Measurements from ENCODE around the gene FXYD6.
"Not testable (repeated sequence)": the region's sequence is repeated elsewhere in the genome, so short reads cannot be mapped to it uniquely, and the experiment has no call there.

The FXYD6 gene

GRCh38 chr11:117872420-117872961, 4.0 kb downstream of the FXYD6 start:
- Histone ChIP-seq H3K9ac (ENCODE audit: low read depth, low read length) (no peak overlapping the region), H3K4me1 (ENCODE audit: control insufficient read depth, insufficient read depth, low read length) (no peaks in the 10 kb centered on the region), H3K27me3 (ENCODE audit: control insufficient read depth, insufficient read depth, low read length) (peaks cover 87% of the 10 kb centered on the region)

GRCh38 chr11:117871784-117872183, 4.7 kb downstream of the FXYD6 start:
- H3K36me3 ChIP-seq (ENCODE audit: insufficient read depth, low read length), result no peaks in the 10 kb centered on the region
- no peak overlapping the region for H3K4me3 ChIP-seq (ENCODE audit: low read length)
- H3K9ac ChIP-seq (ENCODE audit: low read depth, low read length), result no peak overlapping the region
- no peaks in the 10 kb centered on the region for H3K4me1 ChIP-seq (ENCODE audit: control insufficient read depth, insufficient read depth, low read length)
- no peak overlapping the region for H3K4me2 ChIP-seq (ENCODE audit: low read length)
- no peaks in the 10 kb centered on the region for H3K9me3 ChIP-seq (replicated peaks; ENCODE audit: low read length)
- H3K27me3 ChIP-seq (ENCODE audit: control insufficient read depth, insufficient read depth, low read length), result peaks cover 87% of the 10 kb centered on the region

More at GRCh38 chr11:117872420-117872961, 4.0 kb downstream of the FXYD6 start:
- no peaks in the 10 kb centered on the region for H3K9me3 ChIP-seq (replicated peaks; ENCODE audit: low read length)
- no peaks in the 10 kb centered on the region for H3K36me3 ChIP-seq (ENCODE audit: insufficient read depth, low read length)
- no peak overlapping the region for H3K4me2 ChIP-seq (ENCODE audit: low read length)
- no peak overlapping the region for H3K4me3 ChIP-seq (ENCODE audit: low read length)

GRCh38 chr11:117871160-117871559, 5.3 kb downstream of the FXYD6 start:
- Histone ChIP-seq H3K36me3 (ENCODE audit: insufficient read depth, low read length) (no peaks in the 10 kb centered on the region), H3K27me3 (ENCODE audit: control insufficient read depth, insufficient read depth, low read length) (peaks cover 91% of the 10 kb centered on the region), H3K9ac (ENCODE audit: low read depth, low read length) (no peak overlapping the region), H3K4me2 (ENCODE audit: low read length) (no peak overlapping the region), H3K4me3 (ENCODE audit: low read length) (no peak overlapping the region), H3K9me3 (replicated peaks; ENCODE audit: low read length) (no peaks in the 10 kb centered on the region), H3K4me1 (ENCODE audit: control insufficient read depth, insufficient read depth, low read length) (no peaks in the 10 kb centered on the region)

DNA sequence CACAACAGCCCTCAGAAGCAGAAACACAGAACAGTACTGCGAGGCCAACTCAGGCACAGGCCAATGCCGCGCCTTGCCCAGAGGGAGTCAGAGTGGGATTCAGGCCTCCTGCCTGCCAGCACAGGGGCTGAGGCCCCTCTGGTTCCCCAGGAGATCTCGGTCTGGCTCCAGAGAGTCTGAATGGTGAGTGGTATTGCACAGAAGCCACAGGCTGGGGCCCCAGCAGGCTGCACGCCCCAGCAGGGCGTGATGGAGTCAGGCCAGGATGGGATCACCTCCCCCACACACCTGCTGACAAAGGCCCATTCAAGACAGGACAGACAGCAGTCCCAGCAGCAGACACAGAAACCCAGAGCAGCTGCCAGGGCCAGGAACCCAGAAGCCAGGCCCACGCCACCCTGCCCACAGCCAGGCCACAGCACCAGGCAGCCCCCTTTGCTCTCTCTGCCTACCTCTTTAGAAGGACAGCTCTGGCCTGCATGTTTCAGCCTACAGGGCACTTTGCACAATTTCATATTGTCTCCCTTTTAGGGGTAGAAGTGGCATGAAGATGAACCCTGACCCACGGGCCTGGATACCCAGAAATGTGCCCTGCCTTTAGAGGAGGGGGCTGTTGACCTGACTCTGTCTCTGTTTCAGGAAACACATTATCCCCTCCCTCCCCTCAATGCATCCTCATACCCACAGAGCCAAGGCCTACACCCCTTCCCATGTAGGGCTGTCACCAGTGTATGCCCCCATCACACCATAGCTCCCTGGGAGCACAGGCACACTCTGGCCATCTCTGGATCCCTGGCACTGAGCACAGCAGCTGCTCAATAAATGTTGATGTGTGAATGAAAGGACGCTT, 6.1 kb downstream of the FXYD6 start:
- no peaks in the 10 kb centered on the region for H3K36me3 ChIP-seq (ENCODE audit: insufficient read depth, low read length)
- H3K9me3 ChIP-seq (replicated peaks; ENCODE audit: low read length), result no peaks in the 10 kb centered on the region
- peaks cover 83% of the 10 kb centered on the region for H3K27me3 ChIP-seq (ENCODE audit: control insufficient read depth, insufficient read depth, low read length)
- H3K4me1 ChIP-seq (ENCODE audit: control insufficient read depth, insufficient read depth, low read length), result no peaks in the 10 kb centered on the region
- no peak overlapping the region for H3K9ac ChIP-seq (ENCODE audit: low read depth, low read length)
- H3K4me3 ChIP-seq (ENCODE audit: low read length), result no peak overlapping the region
- no peak overlapping the region for H3K4me2 ChIP-seq (ENCODE audit: low read length)

GRCh38 chr11:117869604-117870003, 6.9 kb downstream of the FXYD6 start:
- Histone ChIP-seq H3K36me3 (ENCODE audit: insufficient read depth, low read length) (no peaks in the 10 kb centered on the region), H3K9ac (ENCODE audit: low read depth, low read length) (no peak overlapping the region), H3K4me2 (ENCODE audit: low read length) (no peak overlapping the region), H3K27me3 (ENCODE audit: control insufficient read depth, insufficient read depth, low read length) (peaks cover 75% of the 10 kb centered on the region), H3K4me3 (ENCODE audit: low read length) (no peak overlapping the region), H3K9me3 (replicated peaks; ENCODE audit: low read length) (no peaks in the 10 kb centered on the region), H3K4me1 (ENCODE audit: control insufficient read depth, insufficient read depth, low read length) (no peaks in the 10 kb centered on the region)

DNA sequence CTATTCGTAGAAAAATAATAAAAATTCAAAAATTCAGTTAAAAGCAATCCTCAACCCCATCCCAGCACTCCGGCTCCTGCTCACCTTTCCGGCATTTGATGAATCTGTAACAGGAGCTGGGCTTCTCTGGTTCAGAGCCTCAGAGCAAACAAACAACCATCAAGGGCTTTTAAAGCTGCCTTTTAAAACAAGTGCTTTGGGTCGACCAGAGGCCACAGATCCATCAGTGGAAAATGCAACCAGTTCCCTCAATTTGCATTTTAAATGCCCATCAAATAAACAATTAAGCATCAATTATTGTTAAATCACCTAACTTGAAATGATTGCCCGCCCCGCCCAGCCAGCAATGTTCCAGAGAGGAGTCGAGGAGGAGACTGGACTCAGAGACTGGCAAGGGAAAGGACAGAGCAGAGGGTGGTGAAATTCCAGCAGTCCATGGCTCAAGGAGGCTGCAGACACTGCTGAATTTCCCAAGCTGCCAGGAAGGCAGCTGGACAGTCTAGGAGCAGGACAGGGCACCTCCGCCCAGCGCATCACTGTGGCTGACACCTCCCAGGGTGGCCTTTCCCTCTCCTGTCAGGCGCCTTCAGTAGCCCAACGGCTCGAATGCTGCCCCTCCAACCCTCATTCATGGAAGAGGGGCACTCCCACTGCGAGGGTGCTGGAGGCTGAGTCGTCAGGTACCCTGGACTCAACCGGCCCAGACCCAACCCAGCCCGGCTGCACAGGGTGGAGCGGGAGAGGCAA, 7.5 kb downstream of the FXYD6 start:
- H3K27me3 ChIP-seq (ENCODE audit: control insufficient read depth, insufficient read depth, low read length), result peaks cover 73% of the 10 kb centered on the region
- no peaks in the 10 kb centered on the region for H3K4me1 ChIP-seq (ENCODE audit: control insufficient read depth, insufficient read depth, low read length)
- no peak overlapping the region for H3K9ac ChIP-seq (ENCODE audit: low read depth, low read length)
- no peaks in the 10 kb centered on the region for H3K36me3 ChIP-seq (ENCODE audit: insufficient read depth, low read length)
- no peak overlapping the region for H3K4me3 ChIP-seq (ENCODE audit: low read length)
- no peaks in the 10 kb centered on the region for H3K9me3 ChIP-seq (replicated peaks; ENCODE audit: low read length)
- H3K4me2 ChIP-seq (ENCODE audit: low read length), result no peak overlapping the region

- no peak overlapping the region for H3K4me3 ChIP-seq (ENCODE audit: low read length)
- no peaks in the 10 kb centered on the region for H3K9me3 ChIP-seq (replicated peaks; ENCODE audit: low read length)
- no peak overlapping the region for H3K4me2 ChIP-seq (ENCODE audit: low read length)
- no peak overlapping the region for H3K9ac ChIP-seq (ENCODE audit: low read depth, low read length)
- no peaks in the 10 kb centered on the region for H3K4me1 ChIP-seq (ENCODE audit: control insufficient read depth, insufficient read depth, low read length)
- no peaks in the 10 kb centered on the region for H3K36me3 ChIP-seq (ENCODE audit: insufficient read depth, low read length)
- peaks cover 70% of the 10 kb centered on the region for H3K27me3 ChIP-seq (ENCODE audit: control insufficient read depth, insufficient read depth, low read length)
These were observed 8.4 kb downstream of the FXYD6 start for GRCh38 chr11:117868088-117868487.

DNA sequence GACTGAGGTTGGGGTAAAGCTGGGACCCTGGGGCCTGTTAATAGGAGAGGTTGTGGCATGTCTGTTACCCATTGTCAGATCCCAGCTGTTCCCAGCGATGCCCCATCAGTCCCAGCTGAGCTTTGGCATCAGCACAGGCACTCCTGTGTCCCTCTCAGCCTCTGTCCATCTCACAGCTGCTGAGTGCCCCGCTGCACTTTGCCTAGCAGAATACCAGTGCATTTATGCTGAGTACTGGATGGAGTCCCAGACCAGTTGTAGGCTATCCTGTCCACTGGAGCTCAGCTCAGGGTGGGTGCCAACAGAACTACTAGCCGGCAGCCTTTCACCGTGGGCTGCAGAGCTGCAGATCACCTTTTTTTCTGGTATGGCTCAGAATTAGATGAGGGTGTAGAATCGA, 9.9 kb downstream of the FXYD6 start:
- no peak overlapping the region for H3K9ac ChIP-seq (ENCODE audit: low read depth, low read length)
- no peaks in the 10 kb centered on the region for H3K4me1 ChIP-seq (ENCODE audit: control insufficient read depth, insufficient read depth, low read length)

GRCh38 chr11:117865546-117865945, 10.9 kb downstream of the FXYD6 start:
- not testable (repeated sequence) for H3K9ac ChIP-seq (ENCODE audit: low read depth, low read length); H3K9me3 ChIP-seq (replicated peaks; ENCODE audit: low read length); H3K4me2 ChIP-seq (ENCODE audit: low read length); H3K4me1 ChIP-seq (ENCODE audit: control insufficient read depth, insufficient read depth, low read length); H3K4me3 ChIP-seq (ENCODE audit: low read length); H3K36me3 ChIP-seq (ENCODE audit: insufficient read depth, low read length)
- H3K27me3 ChIP-seq (ENCODE audit: control insufficient read depth, insufficient read depth, low read length), result peaks cover 68% of the 10 kb centered on the region

More for the DNA sequence above, 9.9 kb downstream of the FXYD6 start:
- Histone ChIP-seq H3K4me2 (ENCODE audit: low read length) (no peak overlapping the region), H3K27me3 (ENCODE audit: control insufficient read depth, insufficient read depth, low read length) (peaks cover 71% of the 10 kb centered on the region), H3K4me3 (ENCODE audit: low read length) (no peak overlapping the region), H3K36me3 (ENCODE audit: insufficient read depth, low read length) (no peaks in the 10 kb centered on the region), H3K9me3 (replicated peaks; ENCODE audit: low read length) (no peaks in the 10 kb centered on the region)

DNA sequence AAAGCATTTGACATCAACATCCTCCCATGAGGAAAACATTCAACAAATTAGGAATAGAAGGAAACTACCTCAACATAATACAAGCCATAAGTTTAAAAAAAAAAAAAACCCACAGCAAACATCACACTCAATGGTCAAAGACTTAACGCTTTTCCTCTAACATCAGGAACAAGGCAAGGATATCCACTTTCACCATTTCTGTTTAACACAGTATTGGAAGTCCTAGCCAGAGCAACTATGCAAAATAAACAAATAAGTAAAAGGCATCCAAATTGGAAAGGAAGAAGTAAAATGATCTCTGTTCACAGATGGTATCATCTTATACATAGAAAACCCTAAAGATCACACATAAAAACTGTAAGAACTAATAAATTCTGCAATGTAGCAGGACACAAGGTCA, 13.1 kb downstream of the FXYD6 start:
- Histone ChIP-seq H3K4me1 (ENCODE audit: control insufficient read depth, insufficient read depth, low read length) (no peaks in the 10 kb centered on the region), H3K27me3 (ENCODE audit: control insufficient read depth, insufficient read depth, low read length) (peaks cover 52% of the 10 kb centered on the region), H3K9me3 (replicated peaks; ENCODE audit: low read length) (no peaks in the 10 kb centered on the region), H3K4me2 (ENCODE audit: low read length) (no peak overlapping the region), H3K4me3 (ENCODE audit: low read length) (no peak overlapping the region), H3K36me3 (ENCODE audit: insufficient read depth, low read length) (no peaks in the 10 kb centered on the region), H3K9ac (ENCODE audit: low read depth, low read length) (no peak overlapping the region)

GRCh38 chr11:117862753-117863152, 13.7 kb downstream of the FXYD6 start:
- H3K4me3 ChIP-seq (ENCODE audit: low read length), result no peak overlapping the region
- H3K4me1 ChIP-seq (ENCODE audit: control insufficient read depth, insufficient read depth, low read length), result no peaks in the 10 kb centered on the region
- H3K27me3 ChIP-seq (ENCODE audit: control insufficient read depth, insufficient read depth, low read length), result peaks cover 45% of the 10 kb centered on the region
- H3K9me3 ChIP-seq (replicated peaks; ENCODE audit: low read length), result no peaks in the 10 kb centered on the region
- H3K36me3 ChIP-seq (ENCODE audit: insufficient read depth, low read length), result no peaks in the 10 kb centered on the region
- H3K4me2 ChIP-seq (ENCODE audit: low read length), result no peak overlapping the region
- H3K9ac ChIP-seq (ENCODE audit: low read depth, low read length), result no peak overlapping the region
